IMR-90 (cell line): ENCODE results near the gene PPP1R10. TPM values are rescaled to one million over a fixed set of nuclear protein-coding genes. Genes with fewer than 3 reads are reported as not detected.

Source experiments
- ATAC-seq: fragments of 200-7000 bp; cut with Tn5 transposase; 2 replicates; pipeline ENCODE4 v1.9.1; 2020; ENCODE audit warnings: low read depth, mild to moderate bottlenecking, moderate library complexity
- BruUV-seq: library from RNA; stranded (reverse); fragments of 400-500 nt; replicated peaks from 2 replicates; lab custom pipeline; 2021; lab: Mats Ljungman, UMichigan
- CTCF ChIA-PET: fragments of 300-600 bp; formaldehyde crosslinking; extraction: SDS; loops from one replicate; lab custom pipeline; 2021; ENCODE audit warnings: antibody characterized with exemption; lab: Yijun Ruan, JAX
- POLR2A ChIA-PET: fragments of 300-600 bp; sonication (Branson Sonifier 250); formaldehyde crosslinking; loops from one replicate; lab custom pipeline; 2022; ENCODE audit warnings: antibody characterized with exemption; ENCODE audit not compliant: unreplicated experiment; lab: Charles Lee
- DNase-seq: peaks from one replicate; pipeline ENCODE4 v3.0.0; 2013
- H2AFZ ChIP-seq: replicated peaks from 2 replicates; pipeline ENCODE3; 2013; ENCODE audit warnings: low read length, mild to moderate bottlenecking; ENCODE audit not compliant: poor library complexity
- H2AK5ac ChIP-seq: 2 replicates; pipeline ENCODE4 v1.6.1; 2013; ENCODE audit warnings: low read depth, low read length, inconsistent platforms
- H2AK9ac ChIP-seq: replicated peaks from 2 replicates; pipeline ENCODE3; 2013; ENCODE audit warnings: mild to moderate bottlenecking, low read depth, low read length, moderate library complexity; ENCODE audit not compliant: poor library complexity
- H2BK120ac ChIP-seq: 2 replicates; pipeline ENCODE4 v1.6.1; 2013; ENCODE audit warnings: low read depth, low read length, inconsistent platforms
- H2BK15ac ChIP-seq: 3 replicates; pipeline ENCODE4 v1.6.1; 2013; ENCODE audit warnings: low read depth, low read length, inconsistent platforms
- H2BK20ac ChIP-seq: 2 replicates; pipeline ENCODE4 v1.6.1; 2013; ENCODE audit warnings: low read depth, mild to moderate bottlenecking, inconsistent platforms, low read length, moderate library complexity
- H2BK5ac ChIP-seq: 2 replicates; pipeline ENCODE4 v1.6.1; 2013; ENCODE audit warnings: mild to moderate bottlenecking, low read depth, low read length, inconsistent platforms; ENCODE audit not compliant: poor library complexity, severe bottlenecking
- H3K14ac ChIP-seq: replicated peaks from 2 replicates; pipeline ENCODE4 v1.6.1; 2013; ENCODE audit warnings: low read depth, low read length, inconsistent platforms
- H3K18ac ChIP-seq: 2 replicates; pipeline ENCODE4 v1.6.1; 2013; ENCODE audit warnings: low read depth, low read length, control low read depth
- H3K23ac ChIP-seq: 2 replicates; pipeline ENCODE4 v1.6.1; 2013; ENCODE audit warnings: low read depth, low read length, inconsistent platforms
- H3K27ac ChIP-seq: 2 replicates; pipeline ENCODE4 v1.5.1; 2013; ENCODE audit warnings: mild to moderate bottlenecking, control low read depth, low read length; ENCODE audit not compliant: insufficient read depth
- H3K27me3 ChIP-seq: 2 replicates; pipeline ENCODE4 v1.6.1; 2013; ENCODE audit warnings: low read length; ENCODE audit not compliant: control insufficient read depth, insufficient read depth
- H3K36me3 ChIP-seq: 2 replicates; pipeline ENCODE4 v1.6.1; 2013; ENCODE audit warnings: low read length, mixed read lengths; ENCODE audit not compliant: control insufficient read depth, insufficient read depth
- H3K4ac ChIP-seq: 2 replicates; pipeline ENCODE4 v1.6.1; 2013; ENCODE audit warnings: low read depth, low read length, inconsistent platforms
- H3K4me1 ChIP-seq: 2 replicates; pipeline ENCODE4 v1.6.1; 2013; ENCODE audit warnings: low read length, mixed read lengths; ENCODE audit not compliant: control insufficient read depth, insufficient read depth
- H3K4me2 ChIP-seq: 2 replicates; pipeline ENCODE4 v1.6.1; 2013; ENCODE audit warnings: low read depth, mild to moderate bottlenecking, control low read depth, low read length, moderate library complexity
- H3K4me3 ChIP-seq: 2 replicates; pipeline ENCODE4 v1.5.1; 2013; ENCODE audit warnings: low read depth, mild to moderate bottlenecking, control low read depth, low read length, moderate library complexity; ENCODE audit not compliant: insufficient read depth
- H3K56ac ChIP-seq: 2 replicates; pipeline ENCODE4 v1.6.1; 2013; ENCODE audit warnings: low read length, inconsistent platforms; ENCODE audit not compliant: insufficient read depth; ENCODE audit errors: extremely low read depth
- H3K79me1 ChIP-seq, 2 experiments: 2 replicates each; pipeline ENCODE4 v1.6.1; 2013; ENCODE audit warnings: low read length in 2 of 2, inconsistent platforms in 1 of 2, low read depth in 1 of 2
- H3K9ac ChIP-seq: 2 replicates; pipeline ENCODE4 v1.6.1; 2013; ENCODE audit warnings: low read depth, low read length, control low read depth
- H3K9me1 ChIP-seq: 2 replicates; pipeline ENCODE4 v1.6.1; 2013; ENCODE audit warnings: low read length, inconsistent platforms; ENCODE audit not compliant: insufficient read depth
- H3K9me3 ChIP-seq: 2 replicates; pipeline ENCODE4 v1.6.1; 2013; ENCODE audit warnings: low read length; ENCODE audit not compliant: control insufficient read depth, insufficient read depth
- H4K20me1 ChIP-seq: 2 replicates; pipeline ENCODE4 v1.6.1; 2013; ENCODE audit warnings: low read length, inconsistent platforms; ENCODE audit not compliant: insufficient read depth
- H4K5ac ChIP-seq: 2 replicates; pipeline ENCODE4 v1.6.1; 2013; ENCODE audit warnings: mild to moderate bottlenecking, low read depth, low read length, control low read depth
- H4K8ac ChIP-seq, 2 experiments: 2 replicates each; pipeline ENCODE4 v1.6.1; 2013; ENCODE audit warnings: low read depth in 2 of 2, low read length in 2 of 2, control low read depth in 1 of 2, inconsistent platforms in 1 of 2
- H4K91ac ChIP-seq: 2 replicates; pipeline ENCODE4 v1.6.1; 2013; ENCODE audit warnings: low read depth, low read length, inconsistent platforms; ENCODE audit not compliant: insufficient read depth
- FOS ChIP-seq: fragments of 150-350 bp; IDR thresholded peaks from 2 replicates; pipeline ENCODE4 v1.6.1; 2016; ENCODE audit warnings: low read depth, low read length
- MAFK ChIP-seq: IDR thresholded peaks from 2 replicates; pipeline ENCODE4 v1.6.1; 2012; ENCODE audit warnings: low read depth, low read length, improper control_type of control experiment
- POLR2A ChIP-seq: IDR thresholded peaks from 2 replicates; pipeline ENCODE4 v1.6.1; 2012; ENCODE audit warnings: mild to moderate bottlenecking, low read depth, low read length
- RFX5 ChIP-seq: IDR thresholded peaks from 2 replicates; pipeline ENCODE4 v1.8.0; 2012; ENCODE audit warnings: low read depth, mild to moderate bottlenecking, low read length, moderate library complexity
- USF2 ChIP-seq: fragments of 150-350 bp; IDR thresholded peaks from 2 replicates; pipeline ENCODE4 v1.6.1; 2017; ENCODE audit warnings: mild to moderate bottlenecking, antibody characterized with exemption, low read length, low read depth
- WGBS, 2 experiments: methylation state at CpG; one replicate each; pipeline versions ENCODE4 v1.1.5 to v1.1.7; 2013; ENCODE audit warnings: missing lambda C conversion rate in 2 of 2; ENCODE audit not compliant: insufficient read length in 1 of 2; ENCODE audit errors: extremely low coverage in 2 of 2; 5-methylcytosine and 5-hydroxymethylcytosine counted together
- dilution Hi-C: fragments of 300-500 bp; cut with HindIII; formaldehyde crosslinking; loops from one replicate; pipeline ENCODE4 v1.14.3; 2018; ENCODE audit warnings: low sequenced_read_pairs; ENCODE audit not compliant: unreplicated experiment
- in situ Hi-C: fragments of 300-500 bp; cut with MboI; formaldehyde crosslinking; loops from 3 replicates; pipeline ENCODE4 v1.14.3; 2019; ENCODE audit warnings: low sequenced_read_pairs, inconsistent platforms, mixed read lengths
- intact Hi-C: fragments of 100-400 bp; cut with micrococcal nuclease; formaldehyde crosslinking; loops from 2 replicates; pipeline ENCODE4 v1.10.0; 2022
- polyA plus RNA-seq, 3 experiments: library from polyadenylated mRNA; depleted of rRNA; stranded (reverse); fragments of >200 nt; gene quantifications; 2 replicates each; pipeline ENCODE4 v1.2.3, GENCODE V29; 2012; ENCODE audit warnings: low replicate concordance in 1 of 3
- total RNA-seq: library from RNA; depleted of rRNA; stranded (reverse); fragments of >200 nt; gene quantifications from 2 replicates; pipeline ENCODE4 v1.2.3, GENCODE V29; 2012

Gene PPP1R10
- total and polyA plus RNA-seq, 2 of the 4 experiments (the other 2 are of a cell fraction), result 18.8 to 21.2 TPM

- Histone ChIP-seq H3K14ac (no peak overlapping the region), H3K4me3 (no peak overlapping the region), H2AFZ (no peak overlapping the region), H3K4ac (no peak overlapping the region), H2BK5ac (peak overlapping the region; percentile 5), H3K9me1 (peaks cover 10% of the 10 kb centered on the region; the same call in 1 of the 2 replicates), H4K91ac (no peak overlapping the region), H3K4me1 (peaks cover 6% of the 10 kb centered on the region), H3K9ac (no peak overlapping the region; the same call in 1 of the 2 replicates), H3K18ac (no peak overlapping the region), H2BK20ac (no peak overlapping the region), H3K27ac (peak overlapping the region; percentile 27; the same call in 1 of the 2 replicates), H3K27me3 (no peaks in the 10 kb centered on the region), H3K56ac (no peak overlapping the region), H2AK9ac (no peak overlapping the region), H4K5ac (no peak overlapping the region), H2AK5ac (no peak overlapping the region), H4K8ac (no peak overlapping the region), H3K9me3 (no peaks in the 10 kb centered on the region), H3K4me2 (0 out of 2 replicates have a peak overlapping the region, but pooled peaks have one; percentile 16), H3K36me3 (peaks cover 33% of the 10 kb centered on the region), H4K20me1 (peaks cover 58% of the 10 kb centered on the region), H3K23ac (peak overlapping the region; percentile 73; the same call in 1 of the 2 replicates), H3K79me1 (peaks cover 35 to 60% of the 10 kb centered on the region in 2 experiments), H2BK120ac (no peak overlapping the region), H2BK15ac (no peak overlapping the region)
- BruUV-seq, result no TSS peak
- ChIA-PET CTCF (interaction anchor here (0.9 to 1.8 kb wide), 2 partner anchors 12 to 16 kb away, joined by 3 to 6 read pairs; no protein-coding TSS in a partner anchor), POLR2A (interaction anchor here (0.7 to 2.2 kb wide), 7 partner anchors 13 to 110 kb away, joined by 3 to 14 read pairs (median 3); partner anchors contain the start of gene DHX16)
- WGBS, 2 experiments, result no CpG with 5 or more reads among the region's 6 CpGs
- intact Hi-C loops, result no loop called here
- DNase-seq, result peak; percentile 58
- in situ Hi-C loops, result no loop called here
- no peak for ATAC-seq
- no peak for TF ChIP-seq MAFK
- no peak for TF ChIP-seq USF2
- no peak for TF ChIP-seq FOS
- no peak for TF ChIP-seq POLR2A
- no peak for TF ChIP-seq RFX5
- dilution Hi-C loops, result no loop called here
Measured at GRCh38 chr6:30612687-30613248, 4.3 kb downstream of the PPP1R10 start.
